Activated T-cell treated with anti-CD3 and anti-CD28 coated beads, Interleukin-2, amount 50 U/mL, for 4 hours (primary cell): ENCODE data around the gene SSBP3. TPM values are rescaled to one million over a fixed set of nuclear protein-coding genes. Genes with fewer than 3 reads are reported as not detected.

Experiments
- ATAC-seq, 2 donors: fragments of 200-7000 bp; cut with Tn5 transposase; one replicate each; pipeline ENCODE4 v1.10.0; 2021
- DNase-seq: peaks from one replicate; pipeline ENCODE4 v3.0.0-alpha.2; 2020
- H3K27me3 Mint-ChIP-seq: one replicate; pipeline ENCODE4 v1.8.0; 2021; ENCODE audit warnings: low read depth, mixed read lengths
- H3K36me3 Mint-ChIP-seq: one replicate; pipeline ENCODE4 v1.8.0; 2022; ENCODE audit warnings: mixed read lengths; ENCODE audit not compliant: insufficient read depth
- H3K4me1 Mint-ChIP-seq: one replicate; pipeline ENCODE4 v1.8.0; 2021; ENCODE audit warnings: low read depth, mixed read lengths
- H3K4me3 Mint-ChIP-seq: one replicate; pipeline ENCODE4 v1.8.0; 2021; ENCODE audit warnings: mild to moderate bottlenecking, moderate library complexity, mixed read lengths
- H3K9me3 Mint-ChIP-seq: one replicate; pipeline ENCODE4 v1.8.0; 2021; ENCODE audit warnings: mixed read lengths
- total RNA-seq, 3 donors: library from RNA; stranded (reverse); gene quantifications; one replicate each; pipeline ENCODE4 v1.2.1, GENCODE V29; 2021

The SSBP3 gene
- total RNA-seq, 3 donors from 2014 or later: 36.2 to 39.1 (median 37.5) TPM

DNA sequence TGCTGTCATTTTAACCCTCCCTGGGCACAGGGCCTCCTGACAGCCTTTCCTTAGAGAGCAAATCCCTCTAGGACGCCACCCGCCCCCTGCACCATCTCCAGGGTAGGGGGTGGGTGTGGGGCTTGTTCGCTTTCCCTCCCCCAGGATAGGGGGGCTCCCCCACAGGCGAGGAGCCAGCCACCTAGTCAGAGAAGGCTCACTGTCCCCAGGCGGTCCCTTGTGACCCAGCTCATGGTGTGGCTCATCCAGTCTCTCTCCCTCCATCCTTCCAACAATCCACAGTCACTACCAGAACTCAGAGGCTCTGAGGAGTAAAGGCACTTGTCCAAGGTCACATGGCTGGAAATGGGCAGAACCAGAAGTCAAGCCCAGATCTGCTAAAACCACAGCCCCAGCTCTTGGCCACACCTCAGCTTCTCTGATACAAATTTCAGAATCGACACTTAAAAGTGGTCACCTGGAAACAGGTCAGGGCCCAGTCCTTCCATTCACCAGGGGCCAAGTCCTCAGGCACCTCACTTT, 116.4 kb downstream of the SSBP3 start:
- no peak overlapping the region for H3K4me3 Mint-ChIP-seq
- no peaks in the 10 kb centered on the region for H3K9me3 Mint-ChIP-seq
- peaks cover 77% of the 10 kb centered on the region for H3K4me1 Mint-ChIP-seq
- no peak for DNase-seq
- ATAC-seq: no peak
- H3K27me3 Mint-ChIP-seq: no peaks in the 10 kb centered on the region
- peaks cover 2% of the 10 kb centered on the region for H3K36me3 Mint-ChIP-seq

DNA sequence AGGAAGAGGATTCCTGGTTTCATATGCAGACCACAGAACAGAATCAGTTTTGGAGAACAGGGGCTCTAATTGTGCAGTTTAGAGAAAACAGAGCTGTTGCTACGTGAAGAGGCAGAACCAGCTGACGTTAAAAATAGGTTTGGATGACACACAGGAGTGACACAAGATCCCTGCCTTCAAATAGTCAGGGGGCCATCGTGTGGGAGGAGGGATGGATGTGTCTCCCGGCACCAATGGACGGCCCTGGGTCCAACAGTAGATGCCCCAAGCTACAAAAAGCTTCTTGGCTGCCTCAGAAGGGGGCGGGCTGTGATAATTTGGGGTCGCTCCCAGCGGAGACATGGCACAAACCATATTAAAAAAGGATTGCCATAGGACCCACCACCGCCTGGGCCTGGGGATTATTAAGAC, 118.4 kb downstream of the SSBP3 start:
- peak overlapping the region; percentile 38 for H3K4me3 Mint-ChIP-seq
- no peak for DNase-seq
- peaks cover 77% of the 10 kb centered on the region for H3K4me1 Mint-ChIP-seq
- H3K27me3 Mint-ChIP-seq: no peaks in the 10 kb centered on the region
- no peak for ATAC-seq
- H3K9me3 Mint-ChIP-seq: no peaks in the 10 kb centered on the region
- peaks cover 2% of the 10 kb centered on the region for H3K36me3 Mint-ChIP-seq

DNA sequence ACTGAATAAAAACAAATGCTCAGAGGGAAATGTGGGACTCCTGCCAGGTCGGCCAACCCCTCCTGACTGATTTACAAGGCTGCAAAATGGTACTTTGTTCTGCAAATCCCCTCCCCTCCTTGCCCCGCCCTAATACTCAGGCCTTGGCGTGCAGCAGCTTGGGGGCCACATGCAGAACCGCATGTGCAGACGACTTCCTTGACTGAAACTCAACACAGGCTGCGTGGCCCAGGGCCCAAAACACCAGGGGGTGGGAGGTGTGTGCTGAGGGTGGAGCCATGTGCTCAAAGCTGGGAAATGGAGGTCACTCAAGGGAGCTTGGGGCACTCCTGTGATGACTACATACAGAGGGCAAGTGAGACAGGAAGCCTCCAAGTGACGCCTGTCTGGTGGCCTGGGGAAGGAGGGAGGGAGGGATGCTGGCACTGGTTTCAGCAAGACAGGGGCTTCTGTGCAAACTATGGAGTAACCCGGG, 119.0 kb downstream of the SSBP3 start:
- H3K4me1 Mint-ChIP-seq: peaks cover 77% of the 10 kb centered on the region
- DNase-seq: peak; percentile 46
- H3K36me3 Mint-ChIP-seq: peaks cover 2% of the 10 kb centered on the region
- ATAC-seq: peak; percentile 78
- H3K4me3 Mint-ChIP-seq: no peak overlapping the region
- no peaks in the 10 kb centered on the region for H3K27me3 Mint-ChIP-seq
- no peaks in the 10 kb centered on the region for H3K9me3 Mint-ChIP-seq

DNA sequence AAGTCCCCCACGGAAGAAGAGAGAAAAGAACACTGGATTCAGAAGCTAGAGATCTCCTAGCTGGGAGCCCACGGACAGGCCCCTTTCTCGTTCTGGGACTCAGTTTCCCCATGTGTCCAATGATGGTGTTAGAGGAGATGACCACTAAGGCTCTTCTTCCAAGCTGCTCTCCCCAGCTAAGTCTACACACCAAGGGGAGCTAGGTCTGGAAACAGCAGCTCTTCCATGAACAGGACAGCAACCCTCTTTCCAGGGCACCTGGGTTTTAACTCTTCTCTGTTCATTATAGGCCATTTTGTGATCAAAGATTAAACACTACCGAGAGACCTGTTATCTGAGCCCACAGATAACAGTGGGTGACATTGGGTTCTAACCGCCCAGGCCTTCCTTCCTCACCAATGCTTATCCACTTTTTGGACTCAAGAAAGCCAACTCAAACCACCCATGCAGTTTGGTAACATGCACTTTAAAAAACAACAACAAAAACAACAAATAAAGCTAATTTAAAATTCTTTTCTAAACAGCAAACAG, 120.3 kb downstream of the SSBP3 start:
- peaks cover 2% of the 10 kb centered on the region for H3K36me3 Mint-ChIP-seq
- no peaks in the 10 kb centered on the region for H3K9me3 Mint-ChIP-seq
- H3K4me1 Mint-ChIP-seq: peaks cover 70% of the 10 kb centered on the region
- ATAC-seq: no peak
- no peaks in the 10 kb centered on the region for H3K27me3 Mint-ChIP-seq
- no peak for DNase-seq
- peak overlapping the region; percentile 56 for H3K4me3 Mint-ChIP-seq

DNA sequence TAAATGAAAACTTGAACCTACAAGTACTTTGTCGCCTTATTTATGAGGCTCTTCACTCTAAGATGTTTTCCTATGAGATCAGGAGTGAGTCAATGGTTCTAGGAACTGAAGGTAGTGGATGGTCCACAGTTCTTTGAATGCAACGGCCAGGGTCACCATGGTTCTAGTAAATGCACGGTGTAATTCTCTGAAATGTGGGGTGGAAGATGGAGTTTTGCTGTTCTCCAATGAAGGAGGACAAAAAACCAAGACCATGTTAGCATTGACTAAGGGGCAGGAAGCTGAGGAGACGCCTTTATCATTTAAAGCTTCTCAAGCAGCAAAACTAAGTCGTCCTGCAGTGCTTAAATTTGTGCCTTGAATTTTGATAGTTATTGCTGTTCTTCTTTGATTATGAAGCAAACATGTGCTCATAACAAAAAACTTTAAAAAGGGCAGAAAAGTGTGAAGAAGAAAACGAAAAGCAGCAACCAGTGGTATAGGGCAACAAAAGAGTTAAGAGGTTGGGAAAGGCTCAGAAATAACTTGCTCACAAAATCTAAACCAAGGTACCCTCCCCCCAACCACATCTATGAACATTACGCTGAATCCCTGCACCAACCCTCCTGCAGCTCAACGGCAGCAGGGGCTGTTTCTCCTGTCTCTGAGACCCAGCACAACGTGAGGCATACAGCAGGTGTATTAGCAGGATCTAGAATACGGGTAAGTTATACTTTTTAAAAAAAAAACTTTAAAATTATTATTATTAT, 121.2 kb downstream of the SSBP3 start:
- DNase-seq (peak; percentile 18), ATAC-seq (peak; percentile 32 to 42)
- H3K4me3 Mint-ChIP-seq: peak overlapping the region; percentile 37
- H3K9me3 Mint-ChIP-seq: no peaks in the 10 kb centered on the region
- H3K36me3 Mint-ChIP-seq: peaks cover 9% of the 10 kb centered on the region
- H3K4me1 Mint-ChIP-seq: peaks cover 72% of the 10 kb centered on the region
- no peaks in the 10 kb centered on the region for H3K27me3 Mint-ChIP-seq

DNA sequence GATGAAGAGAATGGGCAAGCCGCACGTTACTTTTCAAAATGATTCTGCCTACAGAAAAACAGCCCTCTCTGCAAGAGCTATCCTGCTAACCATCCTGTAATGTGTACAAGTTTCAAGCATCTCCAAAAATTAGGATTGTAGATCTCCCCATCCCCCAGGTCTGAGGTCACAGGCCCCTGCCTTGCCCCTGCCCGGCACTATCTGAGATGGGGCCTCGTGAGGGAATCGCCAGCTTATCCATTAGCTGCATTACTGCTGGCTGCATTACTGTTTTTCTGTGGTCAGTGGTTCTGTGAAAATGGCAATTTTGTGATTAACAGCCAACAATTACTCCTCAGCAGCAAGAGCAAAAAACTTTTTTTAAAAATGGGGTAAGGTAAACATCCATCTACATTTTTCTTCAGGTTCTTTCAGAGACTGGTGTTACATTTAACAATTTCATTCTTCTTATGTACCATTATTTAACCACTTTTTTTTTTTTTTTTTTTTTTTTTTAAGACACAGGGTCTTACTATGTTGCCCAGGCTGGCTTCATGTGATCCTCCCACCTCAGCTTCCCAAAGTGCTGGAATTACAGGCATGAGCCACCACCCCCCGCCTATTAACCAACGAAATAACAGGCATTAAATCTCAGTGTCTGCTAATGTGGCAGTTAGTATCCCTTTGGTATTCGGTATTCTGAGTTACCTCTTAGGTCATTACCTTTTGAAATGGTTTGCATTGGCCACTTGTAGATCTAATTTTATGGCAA, 122.4 kb downstream of the SSBP3 start:
- no peak for DNase-seq
- no peaks in the 10 kb centered on the region for H3K9me3 Mint-ChIP-seq

DNA sequence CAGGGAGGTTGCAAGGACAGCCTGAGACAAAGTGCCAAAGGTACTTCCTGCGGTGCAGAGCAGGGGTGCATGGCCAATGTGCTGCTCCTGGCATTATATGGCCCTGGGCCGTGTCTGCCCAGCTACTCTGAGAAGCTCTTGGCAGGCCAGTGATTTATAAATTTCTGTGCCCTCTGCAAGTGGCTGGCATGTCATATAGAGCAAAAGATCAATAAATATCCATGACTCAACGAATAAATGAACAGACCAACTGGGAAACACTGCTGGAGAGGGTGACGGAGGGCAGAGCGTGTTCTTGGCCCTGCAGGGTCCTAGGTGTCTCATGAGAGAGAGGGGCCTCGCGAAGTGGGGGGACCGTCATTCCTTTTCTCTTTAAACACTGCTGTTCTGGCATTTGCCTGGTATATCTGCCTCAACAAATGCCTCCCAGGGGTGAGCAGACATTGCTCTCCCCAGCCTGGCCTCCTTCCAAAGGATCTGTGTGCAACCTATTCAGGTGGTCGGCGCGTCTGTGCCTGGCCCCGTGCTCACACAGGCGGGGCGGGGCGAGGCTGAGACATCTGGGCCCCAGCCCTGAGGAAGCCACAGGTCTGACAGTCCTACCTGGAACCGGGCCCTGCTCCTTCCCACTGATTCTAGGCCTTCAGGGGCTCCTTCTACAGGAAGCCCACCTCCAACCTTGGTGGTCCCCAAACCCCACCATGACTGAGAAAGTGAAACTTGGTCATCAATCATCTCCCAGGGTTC, 123.9 kb downstream of the SSBP3 start:
- no peak for ATAC-seq
- DNase-seq: no peak
- no peaks in the 10 kb centered on the region for H3K27me3 Mint-ChIP-seq
- H3K36me3 Mint-ChIP-seq: peaks cover 8% of the 10 kb centered on the region
- H3K4me1 Mint-ChIP-seq: peaks cover 66% of the 10 kb centered on the region
- no peak overlapping the region for H3K4me3 Mint-ChIP-seq
- H3K9me3 Mint-ChIP-seq: no peaks in the 10 kb centered on the region

More for the DNA sequence above, 122.4 kb downstream of the SSBP3 start:
- Mint-ChIP-seq H3K27me3 (no peaks in the 10 kb centered on the region), H3K36me3 (peaks cover 8% of the 10 kb centered on the region), H3K4me3 (no peak overlapping the region), H3K4me1 (peaks cover 67% of the 10 kb centered on the region)
- no peak for ATAC-seq

DNA sequence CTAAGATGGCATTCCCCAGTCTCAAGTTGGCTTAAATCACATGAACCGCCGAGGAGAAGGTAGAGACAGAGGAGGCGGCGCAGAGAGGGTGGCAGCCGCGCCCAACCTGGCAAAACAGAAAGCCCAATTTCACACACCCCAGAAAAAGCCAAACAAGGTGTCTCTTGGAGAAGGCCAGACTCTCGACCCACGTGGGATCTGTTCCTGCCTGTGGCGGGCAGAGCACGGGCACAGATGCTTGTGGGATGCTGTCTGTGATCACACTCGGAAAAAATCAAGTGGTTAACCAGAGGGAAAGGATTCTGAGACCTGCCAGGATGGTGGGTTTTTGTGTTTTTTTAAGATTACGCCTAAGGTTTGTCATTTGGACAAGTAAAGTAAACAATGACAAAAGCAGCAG, 125.5 kb downstream of the SSBP3 start:
- no peaks in the 10 kb centered on the region for H3K9me3 Mint-ChIP-seq
- H3K4me1 Mint-ChIP-seq: peaks cover 58% of the 10 kb centered on the region
- peak overlapping the region; percentile 13 for H3K4me3 Mint-ChIP-seq
- no peak for DNase-seq
- no peaks in the 10 kb centered on the region for H3K27me3 Mint-ChIP-seq
- no peak for ATAC-seq
- peaks cover 12% of the 10 kb centered on the region for H3K36me3 Mint-ChIP-seq

DNA sequence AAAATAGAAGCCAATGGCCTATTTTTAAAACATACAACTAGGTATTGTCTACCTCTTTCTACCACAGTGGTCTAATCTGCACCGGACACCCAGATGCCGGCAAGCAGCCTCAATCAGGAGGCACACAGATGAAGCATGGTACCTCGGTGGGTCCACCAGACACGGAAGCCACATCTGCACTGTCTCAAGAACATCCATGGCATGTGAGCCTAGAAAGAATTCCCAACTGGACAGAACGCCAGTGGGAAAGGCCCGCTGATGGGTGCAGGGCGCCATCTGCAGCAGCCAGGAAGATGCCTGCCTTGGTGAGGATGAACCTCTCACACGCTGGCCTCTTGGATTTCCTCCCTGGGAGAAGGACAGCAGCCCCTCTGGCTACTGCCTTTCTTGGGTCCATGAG, 126.7 kb downstream of the SSBP3 start:
- DNase-seq (no peak), ATAC-seq (no peak)
- no peak overlapping the region for H3K4me3 Mint-ChIP-seq
- H3K27me3 Mint-ChIP-seq: no peaks in the 10 kb centered on the region
- H3K9me3 Mint-ChIP-seq: no peaks in the 10 kb centered on the region
- peaks cover 12% of the 10 kb centered on the region for H3K36me3 Mint-ChIP-seq
- H3K4me1 Mint-ChIP-seq: peaks cover 47% of the 10 kb centered on the region

DNA sequence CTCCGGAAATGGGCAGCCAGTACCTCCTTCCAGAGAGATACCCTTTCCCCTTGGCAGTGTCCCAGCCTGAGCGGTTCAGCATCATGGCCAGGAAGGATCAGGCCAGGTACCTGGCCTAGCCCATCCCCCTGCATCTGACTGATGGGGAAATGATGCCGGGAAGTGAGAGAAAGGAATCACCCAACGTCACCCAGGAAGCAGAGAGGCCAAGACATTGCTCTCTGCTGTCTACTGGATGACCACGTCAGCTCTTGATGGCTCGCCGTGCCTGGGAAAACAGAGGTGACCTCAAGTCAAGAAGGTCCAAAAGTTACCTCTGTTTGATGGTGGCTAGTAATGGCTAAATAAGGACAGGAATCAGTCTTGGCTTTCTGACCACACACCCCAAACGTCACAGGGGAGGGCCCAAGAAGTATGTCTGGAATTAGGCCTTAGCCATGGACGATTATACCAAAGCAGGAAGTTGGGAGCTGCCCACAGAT, 127.2 kb downstream of the SSBP3 start:
- H3K4me1 Mint-ChIP-seq: peaks cover 47% of the 10 kb centered on the region
- ATAC-seq (no peak), DNase-seq (no peak)
- H3K9me3 Mint-ChIP-seq: no peaks in the 10 kb centered on the region
- no peaks in the 10 kb centered on the region for H3K27me3 Mint-ChIP-seq
- peaks cover 12% of the 10 kb centered on the region for H3K36me3 Mint-ChIP-seq
- no peak overlapping the region for H3K4me3 Mint-ChIP-seq

DNA sequence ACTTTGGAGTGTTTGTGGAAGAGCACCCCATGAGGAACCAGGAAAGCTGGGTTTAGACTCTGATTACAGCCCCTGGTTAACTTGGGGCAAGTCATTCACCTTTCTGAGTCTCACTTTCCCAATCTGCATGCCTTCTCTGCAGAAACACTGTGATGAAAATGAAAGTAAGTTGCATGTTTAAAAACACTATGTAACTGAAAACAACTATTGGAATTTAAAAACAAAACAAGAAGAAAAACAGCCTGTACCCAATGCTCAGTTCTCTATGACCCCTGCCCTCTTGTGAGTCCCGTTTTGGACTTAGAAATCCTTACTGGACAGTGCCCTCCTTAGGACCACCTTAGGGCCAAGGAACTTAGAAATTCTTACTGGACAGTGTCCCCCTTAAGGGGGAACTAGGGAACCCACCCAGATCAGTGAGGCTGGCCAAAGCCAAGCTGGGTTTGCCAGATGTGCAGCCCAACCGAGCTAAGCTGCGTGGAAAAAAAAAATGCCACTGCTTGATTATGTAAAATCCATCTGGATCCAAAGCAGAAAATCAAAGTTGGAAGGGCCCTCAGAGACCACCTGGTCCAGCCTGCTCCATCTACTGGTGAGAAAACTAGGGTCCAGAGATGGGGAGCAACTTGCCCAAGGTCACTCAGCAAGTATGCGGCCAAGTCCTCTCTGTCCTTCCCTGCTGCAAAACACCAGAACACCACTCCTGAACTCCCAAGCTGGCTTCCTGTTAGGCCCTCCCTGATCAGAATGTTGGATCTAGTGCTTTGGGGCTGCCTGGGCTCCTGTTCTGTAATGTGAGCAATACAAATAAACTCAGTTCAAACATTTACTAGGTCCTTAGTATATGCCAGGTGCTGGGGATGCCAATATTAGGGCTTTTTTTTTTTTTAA, 128.5 kb downstream of the SSBP3 start:
- Mint-ChIP-seq H3K4me3 (no peak overlapping the region), H3K36me3 (peaks cover 12% of the 10 kb centered on the region), H3K4me1 (peaks cover 36% of the 10 kb centered on the region), H3K9me3 (no peaks in the 10 kb centered on the region), H3K27me3 (no peaks in the 10 kb centered on the region)
- DNase-seq (no peak), ATAC-seq (peak; percentile 56 to 68)

DNA sequence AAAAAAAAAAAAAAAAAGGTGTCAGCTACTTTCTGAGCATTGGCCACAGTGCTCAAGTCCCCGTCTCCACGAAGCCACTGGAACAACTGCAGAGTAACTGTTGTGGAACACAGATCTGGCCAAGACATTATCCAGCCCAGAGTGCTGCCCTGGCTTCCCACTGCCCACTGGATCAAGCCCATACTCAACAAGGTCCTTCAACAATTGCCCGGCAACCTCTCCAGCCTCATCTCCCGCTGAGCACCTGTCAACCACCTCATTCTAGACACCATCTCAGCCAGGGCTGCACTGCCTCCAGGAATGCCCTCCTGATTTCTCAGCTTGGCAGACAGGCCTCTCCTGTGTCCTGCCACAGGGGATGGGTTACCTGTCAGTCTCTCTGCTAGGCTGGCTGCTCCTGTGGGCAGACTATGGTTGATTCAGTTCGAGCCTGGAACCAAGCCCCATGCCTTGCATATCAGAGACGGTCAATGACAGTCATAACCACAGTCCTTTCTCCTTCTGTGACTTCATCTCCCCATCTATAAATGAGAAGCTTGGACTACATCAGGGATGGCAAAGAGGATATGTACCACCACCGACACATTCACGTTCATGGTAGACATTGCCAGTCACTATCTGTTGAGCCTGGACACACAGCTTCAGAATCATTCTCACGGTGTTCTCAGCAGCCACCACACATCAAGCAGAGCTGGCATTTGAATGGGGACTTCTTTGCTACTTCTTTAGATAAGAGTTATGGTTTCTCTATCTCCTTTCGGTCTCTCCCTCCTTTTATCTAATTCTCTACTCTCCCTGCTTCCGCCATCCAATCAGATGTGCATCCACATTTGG, 129.4 kb downstream of the SSBP3 start:
- peaks cover 12% of the 10 kb centered on the region for H3K36me3 Mint-ChIP-seq
- no peaks in the 10 kb centered on the region for H3K9me3 Mint-ChIP-seq
- H3K4me3 Mint-ChIP-seq: no peak overlapping the region
- H3K4me1 Mint-ChIP-seq: peaks cover 32% of the 10 kb centered on the region
- peak; percentile 11 to 15 for ATAC-seq
- no peak for DNase-seq
- no peaks in the 10 kb centered on the region for H3K27me3 Mint-ChIP-seq
